ENCODE data around the gene MED25.

DNA sequence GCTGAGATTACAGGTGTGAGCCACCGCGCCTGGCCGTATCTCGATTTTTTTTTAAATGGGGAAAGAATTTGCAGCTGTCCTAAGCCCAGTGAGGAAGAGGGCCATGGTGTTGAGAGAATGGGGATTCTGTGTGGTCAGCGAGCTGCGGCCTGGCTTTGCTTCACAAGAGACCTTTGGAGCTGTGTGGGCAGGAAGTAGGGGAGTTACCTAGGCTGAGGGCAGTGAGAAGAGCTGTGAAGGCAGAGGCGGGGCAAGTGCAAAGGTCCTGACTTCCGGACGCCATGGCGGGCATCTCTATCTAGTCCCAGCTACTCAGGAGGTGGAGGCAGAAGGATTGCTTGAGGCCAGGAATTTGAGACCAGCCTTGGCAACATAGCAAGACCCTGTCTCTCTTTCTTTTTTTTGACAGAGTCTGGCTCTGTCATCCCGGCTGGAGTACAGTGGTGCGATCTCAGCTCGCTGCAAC, 46.4 kb upstream of the MED25 start:
- TF ChIP-seq CTCF (IDR thresholded peaks at IDR 0.05; ENCODE audit: control extremely low read depth in 1 of 3, insufficient read depth in 1 of 3, low read depth in 1 of 3, low read length in 3 of 3) (no peak), JUND (IDR thresholded peaks at IDR 0.05; ENCODE audit: low read length) (no peak), SP1 (IDR thresholded peaks at IDR 0.05; ENCODE audit: low read depth, low read length) (no peak), RAD21 (IDR thresholded peaks at IDR 0.05 in 1 of 2, conservative IDR thresholded peaks at IDR 0.05 in 1 of 2; ENCODE audit: low read depth in 2 of 2, low read length in 2 of 2) (no peak), GTF2F1 (IDR thresholded peaks at IDR 0.05; ENCODE audit: borderline replicate concordance, low read depth, low read length) (no peak)
